Kidney (tissue), 14 donors: ENCODE measurements around the gene GABRB1. TPM values are rescaled to one million over a fixed set of nuclear protein-coding genes. Genes with fewer than 3 reads are reported as not detected.

Experiments
- DNase-seq, 5 donors: peaks; one replicate each; pipeline ENCODE4 v3.0.0-alpha.2; 2013 to 2020
- FAIRE-seq: peaks from 2 replicates; lab custom pipeline; 2012; peaks lifted over from hg19 to GRCh38; lab: Jason Lieb, UNC
- H3K27ac ChIP-seq, 2 donors: one replicate each; pipeline ENCODE4 v1.7.0; 2013; ENCODE audit warnings: low read depth in 2 of 2, low read length in 2 of 2, inconsistent platforms in 1 of 2
- H3K27me3 ChIP-seq: one replicate; pipeline ENCODE4 v1.7.1; 2013; ENCODE audit warnings: low read length, inconsistent platforms; ENCODE audit not compliant: control insufficient read depth, insufficient read depth
- H3K36me3 ChIP-seq, 3 donors: one replicate each; pipeline versions ENCODE4 v1.7.0 to v1.7.1; 2013; ENCODE audit warnings: low read length in 3 of 3, control low read depth in 1 of 3, inconsistent platforms in 1 of 3; ENCODE audit not compliant: insufficient read depth in 3 of 3, control insufficient read depth in 2 of 3
- H3K4me1 ChIP-seq, 3 donors: one replicate each; pipeline versions ENCODE4 v1.7.0 to v1.7.1; 2013; ENCODE audit warnings: low read length in 3 of 3, inconsistent platforms in 1 of 3, low read depth in 1 of 3; ENCODE audit not compliant: control insufficient read depth in 2 of 3, insufficient read depth in 2 of 3
- H3K4me3 ChIP-seq, 3 donors: one replicate each; pipeline versions ENCODE4 v1.7.0 to v1.8.1; 2013; ENCODE audit warnings: low read length in 3 of 3, control low read depth in 1 of 3, inconsistent platforms in 1 of 3
- H3K9ac ChIP-seq, 3 donors: one replicate each; pipeline versions ENCODE4 v1.7.0 to v1.7.1; 2013; ENCODE audit warnings: low read length in 3 of 3, control low read depth in 1 of 3, inconsistent platforms in 1 of 3
- H3K9me3 ChIP-seq, 3 donors: one replicate each; pipeline versions ENCODE4 v1.7.0 to v1.7.1; 2013; ENCODE audit warnings: low read length in 3 of 3, control low read depth in 1 of 3, inconsistent platforms in 1 of 3; ENCODE audit not compliant: control insufficient read depth in 2 of 3, insufficient read depth in 1 of 3
- CTCF ChIP-seq: IDR thresholded peaks from 3 replicates; pipeline ENCODE4 v1.5.1; 2012; ENCODE audit warnings: mild to moderate bottlenecking, moderate library complexity, borderline replicate concordance; ENCODE audit not compliant: insufficient read depth; ENCODE audit errors: extremely low read depth
- intact Hi-C: fragments of 100-400 bp; cut with DNase I; formaldehyde crosslinking; loops from one replicate; pipeline ENCODE4 v1.11.1; 2022
- polyA plus RNA-seq: library from polyadenylated mRNA; stranded (reverse); fragments of 350-450 nt; fragmentation: Illumina TruSeq; extraction: RNeasy Lipid Tissue Mini Kit (QIAGEN cat#74804); gene quantifications from one replicate; pipeline ENCODE4 v1.2.3, GENCODE V29; 2014; ENCODE audit warnings: low read depth, low replicate concordance; ENCODE audit not compliant: insufficient read depth
- total RNA-seq: library from RNA; stranded (reverse); fragmentation: NEBNext Ultra II Directional; extraction: Animal tissue kit (Norgen Biotek cat#: 25700); gene quantifications from one replicate; pipeline ENCODE4 v1.2.1, GENCODE V29; 2021
- donor health status: control.
- donor health status: control.
- donor health status: control.
- donor health status: control.
- donor health status: control.
- donor health status: DM: yes; HTN: yes; CAD: no.
- donor health status: Normal renal cell carcinoma (clear cell type).

Gene GABRB1
- total and polyA plus RNA-seq, 2 donors from 2014 or later = 0.79 to 0.82 TPM

GRCh38 chr4:47334652-47335051 is 303.3 kb downstream of the GABRB1 start:
- H3K36me3 ChIP-seq = no peaks in the 10 kb centered on the region
- peaks cover 0 to 3% (median 0%) of the 10 kb centered on the region in 3 donors for H3K4me1 ChIP-seq
- intact Hi-C loops = no loop called here
- no peak overlapping the region for H3K27ac ChIP-seq
- FAIRE-seq = no peak
- TF ChIP-seq CTCF = no peak
- DNase-seq = no peak
- no peak overlapping the region for H3K9ac ChIP-seq
- no peaks in the 10 kb centered on the region for H3K9me3 ChIP-seq
- H3K27me3 ChIP-seq = no peaks in the 10 kb centered on the region
- no peak overlapping the region for H3K4me3 ChIP-seq

- intact Hi-C loops = no loop called here
- Histone ChIP-seq H3K4me1 (peaks cover 0 to 3% (median 0%) of the 10 kb centered on the region in 3 donors), H3K36me3 (no peaks in the 10 kb centered on the region), H3K27ac (no peak overlapping the region), H3K9ac (no peak overlapping the region), H3K4me3 (no peak overlapping the region), H3K27me3 (no peaks in the 10 kb centered on the region), H3K9me3 (no peaks in the 10 kb centered on the region)
- no peak for DNase-seq
- no peak for FAIRE-seq
- no peak for TF ChIP-seq CTCF
These were observed 306.5 kb downstream of the GABRB1 start for GRCh38 chr4:47337893-47338292.

GRCh38 chr4:47340914-47341313 is 309.5 kb downstream of the GABRB1 start:
- Histone ChIP-seq H3K9me3 (no peaks in the 10 kb centered on the region), H3K27me3 (no peaks in the 10 kb centered on the region), H3K36me3 (no peaks in the 10 kb centered on the region), H3K4me3 (no peak overlapping the region), H3K4me1 (peaks cover 0 to 3% (median 0%) of the 10 kb centered on the region in 3 donors), H3K9ac (no peak overlapping the region), H3K27ac (no peak overlapping the region)
- FAIRE-seq = no peak
- no peak for DNase-seq
- intact Hi-C loops = no loop called here
- no peak for TF ChIP-seq CTCF

- Histone ChIP-seq H3K27me3 (no peaks in the 10 kb centered on the region), H3K9ac (no peak overlapping the region), H3K27ac (no peak overlapping the region), H3K9me3 (no peaks in the 10 kb centered on the region), H3K4me3 (no peak overlapping the region), H3K36me3 (no peaks in the 10 kb centered on the region), H3K4me1 (peaks cover 0 to 3% (median 0%) of the 10 kb centered on the region in 3 donors)
- TF ChIP-seq CTCF = no peak
- FAIRE-seq (no peak), DNase-seq (no peak)
- intact Hi-C loops = no loop called here
These were observed 311.4 kb downstream of the GABRB1 start for GRCh38 chr4:47342796-47343195.
